ENCODE measurements around the gene VPS54. TPM values are rescaled to one million over a fixed set of nuclear protein-coding genes. Genes with fewer than 3 reads are reported as not detected.

VPS54 gene
- total and polyA plus RNA-seq, 9 of the 15 experiments (the other 6 are each of a cell fraction or from before 2014, with no cell fraction given) = 4.9 to 23.2 (median 13.2) TPM

- ChIA-PET POLR2A (interaction anchor here (0.7 to 3.8 kb wide), 3 partner anchors 9 to 1169 kb away, joined by 3 to 47 read pairs (median 3); no protein-coding TSS in a partner anchor), CTCF (ENCODE audit: low intra/inter-chr PET ratio) (no interaction called here)
- H3K9me1 ChIP-seq (ENCODE audit: control insufficient read depth, insufficient read depth, low read length) = no peaks in the 10 kb centered on the region
- no peak for DNase-seq (ENCODE audit: extremely low read depth in 1 of 4, low spot score in 3 of 4)
- intact Hi-C loops (cut with micrococcal nuclease) (loop anchor here (5.0 to 10.0 kb wide), 2 partner anchors 174 to 258 kb away; partner anchors contain the start of genes MDH1, VPS54 and WDPCP), in situ Hi-C loops (cut with MboI) (no loop called here)
- 73% methylated on average over 8 of the region's 8 CpGs for WGBS (ENCODE audit: insufficient coverage, low coverage, missing lambda C conversion rate)
- no peaks in the 10 kb centered on the region for H3K27me3 ChIP-seq (ENCODE audit: control insufficient read depth in 2 of 2, insufficient read depth in 2 of 2, low read length in 2 of 2)
- H3K9me3 ChIP-seq (replicated peaks; ENCODE audit: control insufficient read depth, insufficient read depth, low read depth, low read length) = no peaks in the 10 kb centered on the region
- H3K4me2 ChIP-seq (ENCODE audit: insufficient read depth, low read length) = peak overlapping the region; percentile 95
- peaks cover 15% of the 10 kb centered on the region; the same call in 1 of the 2 replicates for H4K20me1 ChIP-seq (replicated peaks; ENCODE audit: control insufficient read depth, insufficient read depth, low read length)
- ATAC-seq = no peak
- H3K4me3 ChIP-seq = peak overlapping the region; percentile 80
- no peak for FAIRE-seq
- peaks cover 68% of the 10 kb centered on the region for H3K79me2 ChIP-seq (ENCODE audit: control insufficient read depth, insufficient read depth, low read length)
- H3K27ac ChIP-seq (ENCODE audit: extremely low read depth, low read depth, low read length) = peak overlapping the region; percentile 96; the same call in 1 of the 3 replicates
- no peak for TF ChIP-seq CTCF (IDR thresholded peaks at IDR 0.05 in 2 of 3, conservative IDR thresholded peaks at IDR 0.05 in 1 of 3; ENCODE audit: insufficient read depth in 2 of 3, low read depth in 1 of 3, low read length in 3 of 3)
- no peak for TF ChIP-seq NR2C1 (IDR thresholded peaks at IDR 0.05)
- TF ChIP-seq NR2C1 (tag; IDR thresholded peaks at IDR 0.05) = no peak
- peak; percentile 66; the same call in 1 of the 2 replicates for TF ChIP-seq ZBTB33 (CRISPR knock-in tag; IDR thresholded peaks at IDR 0.05)
- TF ChIP-seq MLLT1 (IDR thresholded peaks at IDR 0.05) = 0 out of 4 replicates have a peak, but pooled peaks of 1 of the 2 experiments have one; percentile 30
- BruUV-seq (replicated peaks) = no TSS peak
- no peak overlapping the region for H2AFZ ChIP-seq (ENCODE audit: low read depth, low read length)
- H3K36me3 ChIP-seq (ENCODE audit: control insufficient read depth, insufficient read depth, low read length) = no peaks in the 10 kb centered on the region; the same call in 1 of the 3 replicates
- H3K4me1 ChIP-seq (replicated peaks in 1 of 2; ENCODE audit: control insufficient read depth in 2 of 2, insufficient read depth in 2 of 2, low read length in 2 of 2) = peaks cover 10 to 18% of the 10 kb centered on the region in 2 experiments
- peak overlapping the region in 1 of 2 experiments; percentile 90; a peak in 2 of 4 replicates for H3K9ac ChIP-seq (ENCODE audit: insufficient read depth in 1 of 2, low read depth in 2 of 2, low read length in 2 of 2)
These were observed 176.1 kb downstream of the VPS54 start for GRCh38 chr2:63843093-63843492.

All from K562 (cell line).